ENCODE data around the gene C22orf15.

The C22orf15 gene

GRCh38 chr22:23772649-23773473, 10.1 kb downstream of the C22orf15 start, which contains the start of gene MMP11:
Gene MMP11, plus strand, starts transcription at chr22:23772849. Its CDS starts 22 bp downstream, at chr22:23772871.
- peak; percentile 42 for DNase-seq (ENCODE audit: low read depth)

- no peak for DNase-seq (ENCODE audit: low read depth)
Observed at GRCh38 chr22:23773483-23774113, 10.8 kb downstream of the C22orf15 start.

- no peak for DNase-seq (ENCODE audit: low read depth)
Observed at GRCh38 chr22:23774114-23774921, 11.5 kb downstream of the C22orf15 start.

GRCh38 chr22:23774922-23775436, 12.2 kb downstream of the C22orf15 start:
- no peak for DNase-seq (ENCODE audit: low read depth)

- no peak for DNase-seq (ENCODE audit: low read depth)
Observed at GRCh38 chr22:23775779-23776375, 13.1 kb downstream of the C22orf15 start.

GRCh38 chr22:23777776-23778576, 15.2 kb downstream of the C22orf15 start:
- DNase-seq (ENCODE audit: low read depth): no peak

GRCh38 chr22:23778577-23778900, 15.7 kb downstream of the C22orf15 start:
- DNase-seq (ENCODE audit: low read depth): no peak

GRCh38 chr22:23779083-23779482, 16.3 kb downstream of the C22orf15 start:
- DNase-seq (ENCODE audit: low read depth): no peak

- DNase-seq (ENCODE audit: low read depth): no peak
Observed at GRCh38 chr22:23779731-23780130, 16.9 kb downstream of the C22orf15 start.

GRCh38 chr22:23780146-23780748, 17.5 kb downstream of the C22orf15 start:
- no peak for DNase-seq (ENCODE audit: low read depth)

- no peak for DNase-seq (ENCODE audit: low read depth)
Observed at GRCh38 chr22:23781065-23781464, 18.3 kb downstream of the C22orf15 start.

- no peak for DNase-seq (ENCODE audit: low read depth)
Observed at GRCh38 chr22:23781511-23782183, 18.9 kb downstream of the C22orf15 start.

GRCh38 chr22:23782252-23782651, 19.5 kb downstream of the C22orf15 start:
- DNase-seq (ENCODE audit: low read depth): no peak

GRCh38 chr22:23782703-23783102, 19.9 kb downstream of the C22orf15 start:
- DNase-seq (ENCODE audit: low read depth): no peak

GRCh38 chr22:23783265-23784150, 20.7 kb downstream of the C22orf15 start:
- no peak for DNase-seq (ENCODE audit: low read depth)

- no peak for DNase-seq (ENCODE audit: low read depth)
Observed at GRCh38 chr22:23784215-23784732, 21.5 kb downstream of the C22orf15 start.

- no peak for DNase-seq (ENCODE audit: low read depth)
Observed at GRCh38 chr22:23786261-23786710, 23.5 kb downstream of the C22orf15 start.

- peak; percentile 88 for DNase-seq (ENCODE audit: low read depth)
Observed at GRCh38 chr22:23786752-23787599, 24.2 kb downstream of the C22orf15 start, which contains the start of gene SMARCB1. Gene SMARCB1, plus strand, starts transcription at chr22:23786966. Its CDS starts 204 bp downstream, at chr22:23787170.
